SK-N-SH treated with all-trans-retinoic acid at 6 μM for 48 hours (cell line): ENCODE data around the gene CCL23.

Source experiments
- ATAC-seq: fragments of 200-7000 bp; cut with Tn5 transposase; 3 replicates; pipeline ENCODE4 v1.9.1; 2020; ENCODE audit warnings: mild to moderate bottlenecking, moderate library complexity
- ARNTL ChIP-seq: fragments of 450-650 bp; formaldehyde crosslinking; IDR thresholded peaks from 2 replicates; pipeline ENCODE4 v1.5.0; 2020; ENCODE audit warnings: low read depth, mild to moderate bottlenecking, moderate library complexity, borderline replicate concordance
- BACH2 ChIP-seq: fragments of 250-450 bp; sonication (Bioruptor Pico); IDR thresholded peaks from 2 replicates; pipeline ENCODE4 v1.9.0; 2021; ENCODE audit warnings: mild to moderate bottlenecking, borderline replicate concordance
- CREB5 ChIP-seq: fragments of 250-450 bp; sonication (Bioruptor Pico); IDR thresholded peaks from 2 replicates; pipeline ENCODE4 v1.5.1; 2020; ENCODE audit warnings: low read depth, mild to moderate bottlenecking, moderate library complexity
- CSDC2 ChIP-seq: fragments of 250-450 bp; sonication (Bioruptor Pico); IDR thresholded peaks from 2 replicates; pipeline ENCODE4 v1.5.0; 2020; ENCODE audit warnings: mild to moderate bottlenecking, moderate library complexity
- CSRNP3 ChIP-seq: fragments of 250-450 bp; sonication (Bioruptor Pico); IDR thresholded peaks from 2 replicates; pipeline ENCODE4 v1.5.1; 2021; ENCODE audit warnings: mild to moderate bottlenecking, moderate library complexity
- ESRRG ChIP-seq: fragments of 250-450 bp; sonication (Bioruptor Pico); IDR thresholded peaks from 2 replicates; pipeline ENCODE4 v1.6.1; 2021; ENCODE audit warnings: mild to moderate bottlenecking
- ISL1 ChIP-seq: fragments of 250-450 bp; sonication (Bioruptor Pico); IDR thresholded peaks from 2 replicates; pipeline ENCODE4 v2.1.2; 2022; ENCODE audit warnings: mild to moderate bottlenecking, moderate library complexity
- OSR1 ChIP-seq: fragments of 250-450 bp; sonication (Bioruptor Pico); IDR thresholded peaks from 2 replicates; pipeline ENCODE4 v1.8.0; 2022; ENCODE audit warnings: moderate library complexity, mild to moderate bottlenecking, inconsistent platforms
- PATZ1 ChIP-seq: fragments of 250-450 bp; sonication (Bioruptor Pico); IDR thresholded peaks from 2 replicates; pipeline ENCODE4 v1.8.0; 2020; ENCODE audit warnings: mild to moderate bottlenecking, moderate library complexity, borderline replicate concordance
- POU6F1 ChIP-seq: fragments of 250-450 bp; sonication (Bioruptor Pico); IDR thresholded peaks from 2 replicates; pipeline ENCODE4 v1.8.0; 2021; ENCODE audit warnings: low read depth, mild to moderate bottlenecking, moderate library complexity, borderline replicate concordance
- PPARA ChIP-seq: fragments of 250-450 bp; sonication (Bioruptor Pico); IDR thresholded peaks from 2 replicates; pipeline ENCODE4 v1.5.0; 2020; ENCODE audit warnings: mild to moderate bottlenecking, borderline replicate concordance
- RARB ChIP-seq: fragments of 250-450 bp; sonication (Bioruptor Pico); IDR thresholded peaks from 2 replicates; pipeline ENCODE4 v1.8.0; 2021; ENCODE audit warnings: mild to moderate bottlenecking, moderate library complexity
- SNAI2 ChIP-seq: fragments of 250-450 bp; sonication (Bioruptor Pico); IDR thresholded peaks from 2 replicates; pipeline ENCODE4 v1.5.0; 2020; ENCODE audit warnings: mild to moderate bottlenecking, moderate library complexity
- TCF4 ChIP-seq: fragments of 250-450 bp; sonication (Bioruptor Pico); IDR thresholded peaks from 2 replicates; pipeline ENCODE4 v1.8.0; 2021; ENCODE audit warnings: mild to moderate bottlenecking, moderate library complexity, borderline replicate concordance
- TOX ChIP-seq: fragments of 250-450 bp; sonication (Bioruptor Pico); IDR thresholded peaks from 2 replicates; pipeline ENCODE4 v1.8.0; 2021; ENCODE audit warnings: mild to moderate bottlenecking, moderate library complexity, borderline replicate concordance
- TSHZ2 ChIP-seq: fragments of 250-450 bp; sonication (Bioruptor Pico); IDR thresholded peaks from 2 replicates; pipeline ENCODE4 v1.5.0; 2020; ENCODE audit warnings: mild to moderate bottlenecking, moderate library complexity
- ZFP3 ChIP-seq: fragments of 250-450 bp; sonication (Bioruptor Pico); IDR thresholded peaks from 2 replicates; pipeline ENCODE4 v1.5.0; 2020; ENCODE audit warnings: mild to moderate bottlenecking, moderate library complexity
- ZFP30 ChIP-seq: fragments of 450-650 bp; formaldehyde crosslinking; IDR thresholded peaks from 2 replicates; pipeline ENCODE4 v1.5.0; 2022; ENCODE audit warnings: mild to moderate bottlenecking, moderate library complexity
- ZNF70 ChIP-seq: fragments of 450-650 bp; formaldehyde crosslinking; IDR thresholded peaks from 2 replicates; pipeline ENCODE4 v1.5.0; 2020; ENCODE audit warnings: mild to moderate bottlenecking, moderate library complexity
- ZNF8 ChIP-seq: fragments of 450-650 bp; formaldehyde crosslinking; IDR thresholded peaks from 2 replicates; pipeline ENCODE4 v1.5.0; 2020; ENCODE audit warnings: mild to moderate bottlenecking, moderate library complexity

CCL23 gene

GRCh38 chr17:36011201-36011600 lies 6.6 kb downstream of the CCL23 start:
- no peak for TF ChIP-seq ISL1 (CRISPR knock-in tag)
- TF ChIP-seq CREB5 = no peak
- ATAC-seq = no peak

- no peak for TF ChIP-seq CREB5
- TF ChIP-seq CSDC2 (CRISPR knock-in tag) = no peak
- TF ChIP-seq POU6F1 (CRISPR knock-in tag) = no peak
- no peak for TF ChIP-seq CSRNP3
- no peak for TF ChIP-seq ZFP30
- TF ChIP-seq TOX (CRISPR knock-in tag) = no peak
- no peak for TF ChIP-seq ESRRG (CRISPR knock-in tag)
- ATAC-seq = no peak; the same call in 2 of the 3 replicates
Observed at GRCh38 chr17:36008998-36009665, 8.6 kb downstream of the CCL23 start.

GRCh38 chr17:36004594-36005108 lies 13.1 kb downstream of the CCL23 start:
- ATAC-seq = no peak
- no peak for TF ChIP-seq ZNF70 (CRISPR knock-in tag)
- TF ChIP-seq CREB5 = no peak
- TF ChIP-seq SNAI2 (CRISPR knock-in tag) = no peak
- TF ChIP-seq PPARA (CRISPR knock-in tag) = no peak
- no peak for TF ChIP-seq ARNTL (CRISPR knock-in tag)
- TF ChIP-seq CSRNP3 = no peak

GRCh38 chr17:36002631-36003030 lies 15.1 kb downstream of the CCL23 start:
- no peak for ATAC-seq
- no peak for TF ChIP-seq ZNF8 (CRISPR knock-in tag)
- TF ChIP-seq TOX (CRISPR knock-in tag) = no peak
- TF ChIP-seq ZFP3 = no peak
- TF ChIP-seq ARNTL (CRISPR knock-in tag) = no peak
- no peak for TF ChIP-seq ESRRG (CRISPR knock-in tag)
- no peak for TF ChIP-seq POU6F1 (CRISPR knock-in tag)
- no peak for TF ChIP-seq ISL1 (CRISPR knock-in tag)
- TF ChIP-seq PATZ1 (CRISPR knock-in tag) = no peak
- TF ChIP-seq OSR1 (CRISPR knock-in tag) = no peak
- TF ChIP-seq RARB (CRISPR knock-in tag) = no peak
- TF ChIP-seq ZNF70 (CRISPR knock-in tag) = no peak
- TF ChIP-seq BACH2 (CRISPR knock-in tag) = no peak
- no peak for TF ChIP-seq TCF4 (CRISPR knock-in tag)
- TF ChIP-seq TSHZ2 = no peak
